ENCODE measurements around the gene BICC1. TPM values are rescaled to one million over a fixed set of nuclear protein-coding genes. Genes with fewer than 3 reads are reported as not detected.

The BICC1 gene
- total RNA-seq, 1 experiment from 2014 or later: 70.2 TPM

- no peak for DNase-seq
- Mint-ChIP-seq H3K27me3 (ENCODE audit: unreplicated experiment) (no peaks in the 10 kb centered on the region), H3K4me1 (ENCODE audit: low read depth, unreplicated experiment) (peaks cover 19% of the 10 kb centered on the region), H3K27ac (ENCODE audit: unreplicated experiment) (no peak overlapping the region), H3K36me3 (ENCODE audit: insufficient read depth, unreplicated experiment) (peaks cover 18% of the 10 kb centered on the region), H3K9me3 (ENCODE audit: low read depth, unreplicated experiment) (peaks cover 29% of the 10 kb centered on the region), H3K4me3 (ENCODE audit: low read depth, unreplicated experiment) (no peak overlapping the region)
- CTCF ChIA-PET: no interaction called here
- TF ChIP-seq CTCF (IDR thresholded peaks at IDR 0.05; ENCODE audit: unreplicated experiment): no peak
- intact Hi-C loops (cut with micrococcal nuclease; ENCODE audit: unreplicated experiment): loop anchor here (10.0 kb wide), 1 partner anchor 399 kb away; no protein-coding TSS in a partner anchor
- no TSS peak for BruUV-seq (replicated peaks)
These were observed 22.6 kb downstream of the BICC1 start for GRCh38 chr10:58535311-58535710.

- Mint-ChIP-seq H3K36me3 (ENCODE audit: insufficient read depth, unreplicated experiment) (no peaks in the 10 kb centered on the region), H3K27ac (ENCODE audit: unreplicated experiment) (no peak overlapping the region), H3K4me3 (ENCODE audit: low read depth, unreplicated experiment) (no peak overlapping the region), H3K27me3 (ENCODE audit: unreplicated experiment) (no peaks in the 10 kb centered on the region), H3K9me3 (ENCODE audit: low read depth, unreplicated experiment) (peaks cover 4% of the 10 kb centered on the region), H3K4me1 (ENCODE audit: low read depth, unreplicated experiment) (peaks cover 48% of the 10 kb centered on the region)
- DNase-seq: no peak
- TF ChIP-seq CTCF (IDR thresholded peaks at IDR 0.05; ENCODE audit: unreplicated experiment): no peak
- intact Hi-C loops (cut with micrococcal nuclease; ENCODE audit: unreplicated experiment): no loop called here
- CTCF ChIA-PET: no interaction called here
- no TSS peak for BruUV-seq (replicated peaks)
These were observed 30.5 kb downstream of the BICC1 start for GRCh38 chr10:58543141-58543540.

- H3K9me3 Mint-ChIP-seq (ENCODE audit: low read depth, unreplicated experiment): peaks cover 4% of the 10 kb centered on the region
- no peak for DNase-seq
- no peak overlapping the region for H3K27ac Mint-ChIP-seq (ENCODE audit: unreplicated experiment)
- BruUV-seq (replicated peaks): no TSS peak
- intact Hi-C loops (cut with micrococcal nuclease; ENCODE audit: unreplicated experiment): no loop called here
- no peaks in the 10 kb centered on the region for H3K36me3 Mint-ChIP-seq (ENCODE audit: insufficient read depth, unreplicated experiment)
- no peaks in the 10 kb centered on the region for H3K27me3 Mint-ChIP-seq (ENCODE audit: unreplicated experiment)
- H3K4me1 Mint-ChIP-seq (ENCODE audit: low read depth, unreplicated experiment): peaks cover 56% of the 10 kb centered on the region
- H3K4me3 Mint-ChIP-seq (ENCODE audit: low read depth, unreplicated experiment): no peak overlapping the region
- CTCF ChIA-PET: no interaction called here
- TF ChIP-seq CTCF (IDR thresholded peaks at IDR 0.05; ENCODE audit: unreplicated experiment): no peak
These were observed 31.5 kb downstream of the BICC1 start for GRCh38 chr10:58544135-58544534.

GRCh38 chr10:58545427-58545826 lies 32.8 kb downstream of the BICC1 start:
- CTCF ChIA-PET: interaction anchor here (0.9 to 1.4 kb wide), 2 partner anchors 14 to 110 kb away, joined by 3 read pairs; no protein-coding TSS in a partner anchor
- intact Hi-C loops (cut with micrococcal nuclease; ENCODE audit: unreplicated experiment): no loop called here
- H3K27me3 Mint-ChIP-seq (ENCODE audit: unreplicated experiment): no peaks in the 10 kb centered on the region
- no peak for DNase-seq
- H3K36me3 Mint-ChIP-seq (ENCODE audit: insufficient read depth, unreplicated experiment): no peaks in the 10 kb centered on the region
- no TSS peak for BruUV-seq (replicated peaks)
- H3K4me3 Mint-ChIP-seq (ENCODE audit: low read depth, unreplicated experiment): no peak overlapping the region
- no peaks in the 10 kb centered on the region for H3K9me3 Mint-ChIP-seq (ENCODE audit: low read depth, unreplicated experiment)
- H3K27ac Mint-ChIP-seq (ENCODE audit: unreplicated experiment): no peak overlapping the region
- no peak for TF ChIP-seq CTCF (IDR thresholded peaks at IDR 0.05; ENCODE audit: unreplicated experiment)
- peaks cover 58% of the 10 kb centered on the region for H3K4me1 Mint-ChIP-seq (ENCODE audit: low read depth, unreplicated experiment)
